MCF 10A (cell line): ENCODE measurements around the gene MBLAC1. TPM values are rescaled to one million over a fixed set of nuclear protein-coding genes. Genes with fewer than 3 reads are reported as not detected.

Source experiments
- BruUV-seq: library from RNA; stranded (reverse); fragments of 400-500 nt; replicated peaks from 2 replicates; lab custom pipeline; 2021; lab: Mats Ljungman, UMichigan
- CTCF ChIA-PET: fragments of 300-600 bp; sonication (Branson Sonifier 250); formaldehyde crosslinking; extraction: SDS; loops from one replicate; lab custom pipeline; 2021; ENCODE audit warnings: antibody characterized with exemption, inconsistent platforms; lab: Yijun Ruan, JAX
- POLR2A ChIA-PET: fragments of 300-600, 350-650 bp; sonication (Branson Sonifier 250); formaldehyde crosslinking; extraction: SDS; loops from one replicate; lab custom pipeline; 2020; ENCODE audit warnings: antibody characterized with exemption, inconsistent platforms; lab: Yijun Ruan, JAX
- DNase-seq: peaks from one replicate; pipeline ENCODE4 v3.0.0-alpha.2; 2018; ENCODE audit not compliant: unreplicated experiment
- H3K27ac Mint-ChIP-seq: one replicate; pipeline ENCODE4 v1.8.0; 2022; ENCODE audit warnings: mild to moderate bottlenecking, low read depth, mixed read lengths; ENCODE audit not compliant: unreplicated experiment
- H3K27me3 Mint-ChIP-seq: one replicate; pipeline ENCODE4 v1.8.0; 2022; ENCODE audit warnings: mixed read lengths; ENCODE audit not compliant: insufficient read depth, unreplicated experiment
- H3K36me3 Mint-ChIP-seq: one replicate; pipeline ENCODE4 v1.8.0; 2022; ENCODE audit warnings: mild to moderate bottlenecking, moderate library complexity, mixed read lengths; ENCODE audit not compliant: insufficient read depth, unreplicated experiment
- H3K4me1 Mint-ChIP-seq: one replicate; pipeline ENCODE4 v1.8.0; 2022; ENCODE audit warnings: mixed read lengths; ENCODE audit not compliant: insufficient read depth, unreplicated experiment
- H3K4me3 Mint-ChIP-seq: one replicate; pipeline ENCODE4 v1.8.0; 2022; ENCODE audit warnings: mild to moderate bottlenecking, moderate library complexity, mixed read lengths; ENCODE audit not compliant: unreplicated experiment
- H3K9me3 Mint-ChIP-seq: one replicate; pipeline ENCODE4 v1.8.0; 2022; ENCODE audit warnings: mixed read lengths; ENCODE audit not compliant: unreplicated experiment
- CTCF ChIP-seq: fragments of 200-600 bp; IDR thresholded peaks from one replicate; pipeline ENCODE4 v1.8.0; 2022; ENCODE audit warnings: antibody characterized with exemption, mild to moderate bottlenecking; ENCODE audit not compliant: unreplicated experiment
- intact Hi-C: fragments of 100-400 bp; cut with micrococcal nuclease; formaldehyde crosslinking; loops from 2 replicates; pipeline ENCODE4 v1.14.1; 2022
- total RNA-seq: library from RNA; stranded (reverse); gene quantifications from 2 replicates; pipeline ENCODE4 v1.2.3, GENCODE V29; 2022

MBLAC1 gene
- total RNA-seq, 1 experiment from 2014 or later: 3.2 TPM

- Mint-ChIP-seq H3K36me3 (peaks cover 37% of the 10 kb centered on the region), H3K4me3 (peak overlapping the region; percentile 77), H3K4me1 (peaks cover 19% of the 10 kb centered on the region), H3K27ac (peak overlapping the region; percentile 46), H3K9me3 (no peaks in the 10 kb centered on the region), H3K27me3 (no peaks in the 10 kb centered on the region)
- BruUV-seq: no TSS peak
- ChIA-PET POLR2A (interaction anchor here (1.3 to 5.5 kb wide), 4 partner anchors 8 to 55 kb away, joined by 4 to 58 read pairs (median 7); partner anchors contain the start of genes AP4M1, GPC2, LAMTOR4 and MBLAC1), CTCF (interaction anchor here (0.6 to 1.0 kb wide), 2 partner anchors 24 to 67 kb away, joined by 3 read pairs; no protein-coding TSS in a partner anchor)
- intact Hi-C loops: no loop called here
- no peak for DNase-seq
- TF ChIP-seq CTCF: no peak
Measured at GRCh38 chr7:100156331-100157068, 29.7 kb downstream of the MBLAC1 start.

- ChIA-PET POLR2A (interaction anchor here (1.3 to 5.5 kb wide), 4 partner anchors 9 to 56 kb away, joined by 4 to 58 read pairs (median 7); partner anchors contain the start of genes AP4M1, GPC2, LAMTOR4 and MBLAC1), CTCF (interaction anchor here (1.0 kb wide), 1 partner anchor 24 kb away, joined by 3 read pairs; no protein-coding TSS in a partner anchor)
- Mint-ChIP-seq H3K4me3 (peak overlapping the region; percentile 77), H3K36me3 (peaks cover 32% of the 10 kb centered on the region), H3K9me3 (no peaks in the 10 kb centered on the region), H3K27ac (peak overlapping the region; percentile 46), H3K27me3 (no peaks in the 10 kb centered on the region), H3K4me1 (peaks cover 18% of the 10 kb centered on the region)
- TF ChIP-seq CTCF: no peak
- intact Hi-C loops: no loop called here
- BruUV-seq: no TSS peak
- DNase-seq: no peak
Measured at GRCh38 chr7:100157069-100157333, 30.2 kb downstream of the MBLAC1 start.

GRCh38 chr7:100157334-100158228 lies 30.8 kb downstream of the MBLAC1 start:
- H3K27ac Mint-ChIP-seq: no peak overlapping the region
- BruUV-seq: TSS peak; percentile 25
- DNase-seq: peak; percentile 66
- ChIA-PET POLR2A (interaction anchor here (0.7 to 5.5 kb wide), 6 partner anchors 9 to 31 kb away, joined by 3 to 58 read pairs (median 5); partner anchors contain the start of genes GPC2, LAMTOR4, MBLAC1 and STAG3), CTCF (interaction anchor here (0.7 to 1.0 kb wide), 2 partner anchors 36 to 188 kb away, joined by 4 read pairs; no protein-coding TSS in a partner anchor)
- no peaks in the 10 kb centered on the region for H3K27me3 Mint-ChIP-seq
- intact Hi-C loops: no loop called here
- peak overlapping the region; percentile 77 for H3K4me3 Mint-ChIP-seq
- H3K36me3 Mint-ChIP-seq: peaks cover 26% of the 10 kb centered on the region
- no peak for TF ChIP-seq CTCF
- no peaks in the 10 kb centered on the region for H3K9me3 Mint-ChIP-seq
- peaks cover 13% of the 10 kb centered on the region for H3K4me1 Mint-ChIP-seq
